Measurements from ENCODE around the gene TTC23L. TPM values are rescaled to one million over a fixed set of nuclear protein-coding genes. Genes with fewer than 3 reads are reported as not detected.

Gene TTC23L
- total RNA-seq, 4 donors from 2014 or later = not detected

DNA sequence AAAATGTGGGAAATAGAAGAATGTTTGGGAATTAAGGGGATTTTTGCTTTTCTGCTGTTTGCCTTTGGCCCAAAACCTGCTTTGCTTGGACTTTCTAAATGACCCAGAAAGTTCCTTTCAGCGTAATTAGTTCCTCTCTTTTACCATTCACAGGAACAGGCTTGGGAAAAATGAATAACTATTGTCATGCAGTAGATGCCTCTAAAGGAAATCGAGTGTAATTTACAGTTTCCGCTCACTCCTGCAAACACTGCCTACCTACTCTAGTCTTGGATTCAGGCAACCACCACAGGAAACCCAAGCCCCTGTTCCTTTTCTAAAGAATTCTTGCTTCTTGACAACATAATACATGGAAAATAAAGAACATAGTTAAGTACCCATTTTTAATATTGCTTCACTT, 25.0 kb downstream of the TTC23L start:
- Histone ChIP-seq H3K9me3 (no peaks in the 10 kb centered on the region), H3K27ac (no peak overlapping the region), H3K4me1 (no peaks in the 10 kb centered on the region), H3K27me3 (no peaks in the 10 kb centered on the region), H3K4me3 (no peak overlapping the region), H3K36me3 (no peaks in the 10 kb centered on the region)
- ATAC-seq = no peak
- intact Hi-C loops (cut with DNase I; ENCODE audit: low total_unique reads) = no loop called here
- in situ Hi-C loops (cut with MboI; ENCODE audit: low sequenced_read_pairs in 4 of 4) = no loop called here
- TF ChIP-seq, protein P1, sequence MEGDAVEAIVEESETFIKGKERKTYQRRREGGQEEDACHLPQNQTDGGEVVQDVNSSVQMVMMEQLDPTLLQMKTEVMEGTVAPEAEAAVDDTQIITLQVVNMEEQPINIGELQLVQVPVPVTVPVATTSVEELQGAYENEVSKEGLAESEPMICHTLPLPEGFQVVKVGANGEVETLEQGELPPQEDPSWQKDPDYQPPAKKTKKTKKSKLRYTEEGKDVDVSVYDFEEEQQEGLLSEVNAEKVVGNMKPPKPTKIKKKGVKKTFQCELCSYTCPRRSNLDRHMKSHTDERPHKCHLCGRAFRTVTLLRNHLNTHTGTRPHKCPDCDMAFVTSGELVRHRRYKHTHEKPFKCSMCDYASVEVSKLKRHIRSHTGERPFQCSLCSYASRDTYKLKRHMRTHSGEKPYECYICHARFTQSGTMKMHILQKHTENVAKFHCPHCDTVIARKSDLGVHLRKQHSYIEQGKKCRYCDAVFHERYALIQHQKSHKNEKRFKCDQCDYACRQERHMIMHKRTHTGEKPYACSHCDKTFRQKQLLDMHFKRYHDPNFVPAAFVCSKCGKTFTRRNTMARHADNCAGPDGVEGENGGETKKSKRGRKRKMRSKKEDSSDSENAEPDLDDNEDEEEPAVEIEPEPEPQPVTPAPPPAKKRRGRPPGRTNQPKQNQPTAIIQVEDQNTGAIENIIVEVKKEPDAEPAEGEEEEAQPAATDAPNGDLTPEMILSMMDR (IDR thresholded peaks at IDR 0.05 in 4 of 5, conservative IDR thresholded peaks at IDR 0.05 in 1 of 5) = no peak
- no peak for TF ChIP-seq POLR2A (IDR thresholded peaks at IDR 0.05)
- DNase-seq = no peak

DNA sequence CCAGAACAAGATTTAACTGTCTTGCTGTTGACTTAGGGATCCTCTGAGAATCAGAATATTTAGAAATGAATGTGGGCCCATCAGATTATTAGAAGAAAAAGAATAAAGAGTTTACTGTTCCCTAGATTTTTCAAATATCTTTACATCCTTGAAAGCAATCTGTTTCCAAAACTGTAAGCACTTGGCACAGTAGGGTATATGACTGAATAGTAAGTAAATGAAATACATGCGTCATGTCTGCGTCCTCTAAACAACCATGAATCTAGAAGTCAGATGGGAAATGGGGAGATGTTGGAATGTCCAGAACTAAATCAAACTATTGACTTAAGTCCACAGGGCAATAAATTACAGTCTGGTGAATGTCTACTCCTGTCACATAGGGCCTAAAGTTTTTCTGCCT, 26.1 kb downstream of the TTC23L start:
- ATAC-seq (no peak), DNase-seq (no peak)
- TF ChIP-seq POLR2A (IDR thresholded peaks at IDR 0.05) = no peak
- TF ChIP-seq, protein P1 (IDR thresholded peaks at IDR 0.05 in 4 of 5, conservative IDR thresholded peaks at IDR 0.05 in 1 of 5) = no peak
- H3K27ac ChIP-seq = no peak overlapping the region
- intact Hi-C loops (cut with DNase I; ENCODE audit: low total_unique reads) (no loop called here), in situ Hi-C loops (cut with MboI; ENCODE audit: low sequenced_read_pairs in 4 of 4) (no loop called here)
- no peaks in the 10 kb centered on the region for H3K4me1 ChIP-seq
- no peaks in the 10 kb centered on the region for H3K27me3 ChIP-seq
- no peaks in the 10 kb centered on the region for H3K9me3 ChIP-seq
- H3K36me3 ChIP-seq = no peaks in the 10 kb centered on the region
- H3K4me3 ChIP-seq = no peak overlapping the region

DNA sequence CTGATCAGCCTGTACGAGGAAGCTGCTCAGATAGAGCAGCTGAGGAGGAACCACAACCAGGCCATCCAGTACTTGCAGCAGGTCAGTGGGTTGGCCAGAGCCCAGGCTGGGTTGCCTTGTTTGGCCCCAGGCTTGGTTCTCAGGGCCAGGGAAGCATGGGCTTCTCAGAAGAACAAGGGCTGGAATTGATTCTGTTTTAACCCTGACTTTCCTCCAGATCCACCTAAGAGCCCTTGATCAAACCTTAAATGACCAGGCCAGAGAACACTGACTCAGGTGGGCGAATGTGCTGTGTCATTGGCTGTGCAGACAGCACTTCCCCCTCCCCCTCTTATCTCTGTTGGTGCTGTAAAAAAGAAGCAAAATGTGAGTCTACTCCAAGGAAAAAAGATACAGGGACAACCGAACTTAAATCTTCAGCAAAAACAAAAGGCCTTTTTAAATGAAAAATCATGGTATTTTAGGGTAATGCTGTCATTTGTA, 28.1 kb downstream of the TTC23L start:
- intact Hi-C loops (cut with DNase I; ENCODE audit: low total_unique reads) = no loop called here
- DNase-seq = no peak
- in situ Hi-C loops (cut with MboI; ENCODE audit: low sequenced_read_pairs in 4 of 4) = no loop called here
- no peaks in the 10 kb centered on the region for H3K36me3 ChIP-seq
- no peak overlapping the region for H3K27ac ChIP-seq
- no peaks in the 10 kb centered on the region for H3K27me3 ChIP-seq
- TF ChIP-seq, protein P1 (IDR thresholded peaks at IDR 0.05 in 4 of 5, conservative IDR thresholded peaks at IDR 0.05 in 1 of 5) = no peak
- no peak for TF ChIP-seq POLR2A (IDR thresholded peaks at IDR 0.05)
- no peaks in the 10 kb centered on the region for H3K4me1 ChIP-seq
- H3K9me3 ChIP-seq = no peaks in the 10 kb centered on the region
- no peak for ATAC-seq
- H3K4me3 ChIP-seq = no peak overlapping the region

DNA sequence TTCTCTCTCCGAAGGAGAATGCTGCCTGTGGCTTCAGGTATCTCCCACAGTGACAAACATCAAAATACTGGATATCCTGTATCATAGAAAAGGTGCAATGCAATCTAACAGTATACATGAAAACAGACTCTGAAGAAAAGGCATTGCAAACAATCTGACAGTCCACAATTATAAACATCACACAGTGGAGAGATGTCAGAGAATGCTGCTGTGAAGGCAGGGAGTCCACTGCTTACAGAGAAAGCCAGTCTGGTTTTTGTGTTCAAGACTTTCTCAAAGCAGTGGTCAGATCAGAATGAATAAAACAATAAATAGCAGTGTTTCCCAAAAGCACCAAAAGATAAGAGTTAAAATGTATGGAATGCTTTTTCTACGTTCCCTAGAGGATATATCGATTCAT, 28.7 kb downstream of the TTC23L start:
- ATAC-seq (no peak), DNase-seq (no peak)
- intact Hi-C loops (cut with DNase I; ENCODE audit: low total_unique reads) (no loop called here), in situ Hi-C loops (cut with MboI; ENCODE audit: low sequenced_read_pairs in 4 of 4) (no loop called here)
- Histone ChIP-seq H3K4me1 (no peaks in the 10 kb centered on the region), H3K9me3 (no peaks in the 10 kb centered on the region), H3K4me3 (no peak overlapping the region), H3K27ac (no peak overlapping the region), H3K36me3 (no peaks in the 10 kb centered on the region), H3K27me3 (no peaks in the 10 kb centered on the region)
- TF ChIP-seq, protein P1 (IDR thresholded peaks at IDR 0.05 in 4 of 5, conservative IDR thresholded peaks at IDR 0.05 in 1 of 5) = no peak
- no peak for TF ChIP-seq POLR2A (IDR thresholded peaks at IDR 0.05)

DNA sequence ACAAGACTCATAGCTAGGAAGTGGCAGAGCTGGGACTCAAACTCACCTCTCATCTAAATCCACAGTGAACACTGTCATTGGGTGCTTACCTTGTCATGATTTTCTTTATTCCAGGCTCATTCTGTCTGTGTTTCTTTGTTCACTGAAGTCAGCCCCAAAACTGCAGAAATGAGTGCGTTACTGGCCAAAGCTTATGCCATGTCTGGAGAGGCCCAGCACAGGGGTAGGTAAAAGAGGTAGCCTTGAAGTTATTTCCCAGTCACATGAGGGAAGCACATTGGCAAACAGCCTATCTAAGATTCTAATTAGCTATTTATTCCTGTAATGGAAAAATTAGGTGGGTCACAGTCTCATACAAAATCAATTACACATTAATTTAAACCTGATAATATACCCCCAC, 29.8 kb downstream of the TTC23L start:
- in situ Hi-C loops (cut with MboI; ENCODE audit: low sequenced_read_pairs in 4 of 4) (no loop called here), intact Hi-C loops (cut with DNase I; ENCODE audit: low total_unique reads) (no loop called here)
- H3K27me3 ChIP-seq = no peaks in the 10 kb centered on the region
- no peaks in the 10 kb centered on the region for H3K36me3 ChIP-seq
- H3K4me3 ChIP-seq = no peak overlapping the region
- no peaks in the 10 kb centered on the region for H3K9me3 ChIP-seq
- ATAC-seq = no peak
- TF ChIP-seq, protein P1 (IDR thresholded peaks at IDR 0.05 in 4 of 5, conservative IDR thresholded peaks at IDR 0.05 in 1 of 5) = no peak
- TF ChIP-seq POLR2A (IDR thresholded peaks at IDR 0.05) = no peak
- no peak for DNase-seq
- H3K4me1 ChIP-seq = no peaks in the 10 kb centered on the region
- no peak overlapping the region for H3K27ac ChIP-seq

Data from gastrocnemius medialis (tissue), 4 donors.